Measurements from ENCODE around the gene TOP2B.

Gene TOP2B

GRCh38 chr3:25555695-25556437 is 108.8 kb downstream of the TOP2B start:
- no peak for DNase-seq

DNA sequence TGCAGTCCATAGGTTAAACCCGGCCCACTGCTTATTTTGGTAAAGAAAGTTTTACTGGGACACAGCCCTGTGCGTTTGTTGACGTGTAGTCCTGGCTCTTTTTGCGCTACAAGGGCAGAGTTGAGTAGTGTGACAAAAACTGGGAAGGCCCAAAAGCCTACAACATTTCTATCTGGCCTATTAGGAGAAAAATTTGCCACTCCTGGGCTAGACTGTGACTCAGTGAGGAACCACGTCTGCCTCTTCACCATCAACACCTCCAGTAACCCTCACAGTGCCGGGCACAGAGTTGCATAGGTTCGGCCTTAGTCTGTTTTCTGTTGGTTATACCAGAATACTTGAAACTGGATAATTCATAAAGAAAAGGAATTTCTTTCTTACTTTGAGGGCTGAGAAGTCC is 110.3 kb downstream of the TOP2B start:
- no peak for DNase-seq

DNA sequence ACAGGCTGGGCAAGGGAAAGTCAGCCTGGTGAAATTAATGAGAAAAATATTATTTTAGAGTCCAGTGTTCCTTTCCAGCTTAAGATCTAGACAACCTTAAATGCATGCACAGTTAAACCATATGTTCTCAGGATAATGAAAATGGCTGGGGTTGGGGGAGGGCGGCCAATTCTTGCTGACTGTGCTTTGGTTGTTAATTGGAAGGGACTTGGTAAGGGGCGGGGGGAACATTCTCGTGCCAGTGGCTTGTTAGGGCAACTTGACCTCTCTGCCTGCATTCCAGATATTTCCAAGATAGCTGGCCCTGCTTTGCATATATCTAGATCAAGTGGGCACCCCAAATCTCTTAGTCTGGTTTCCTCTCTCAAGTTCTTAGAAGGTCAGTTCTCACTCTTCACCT is 112.5 kb downstream of the TOP2B start:
- DNase-seq: no peak

GRCh38 chr3:25548836-25549235 is 115.9 kb downstream of the TOP2B start:
- DNase-seq: no peak

GRCh38 chr3:25547943-25548674 is 116.6 kb downstream of the TOP2B start:
- DNase-seq: no peak

Measured in right hindlimb (tissue), 1 donor.